Left lung (tissue), 10 donors: ENCODE data around the gene LBX1. TPM values are rescaled to one million over a fixed set of nuclear protein-coding genes. Genes with fewer than 3 reads are reported as not detected.
A peak's percentile ranks its signal among the peaks of the same experiment; 100 is the strongest.

ENCODE experiments used
- ATAC-seq: fragments of 200-7000 bp; cut with Tn5 transposase; one replicate; pipeline ENCODE4 v1.9.1; 2020; ENCODE audit warnings: moderate library complexity
- DNase-seq, 4 donors: peaks; one replicate each; pipeline ENCODE4 v3.0.0-alpha.2; 2013 to 2020
- H3K27ac ChIP-seq, 2 donors: fragments of 200-600 bp; sonication (generic) in 1 of 2; one replicate each; pipeline versions ENCODE4 v1.5.0 to v1.8.0; 2020 to 2021
- H3K27me3 ChIP-seq, 2 donors: fragments of 200-600 bp; sonication (generic) in 1 of 2; one replicate each; pipeline versions ENCODE4 v1.5.0 to v1.8.0; 2020 to 2021
- H3K36me3 ChIP-seq, 2 donors: fragments of 200-600 bp; sonication (generic) in 1 of 2; one replicate each; pipeline versions ENCODE4 v1.5.0 to v1.8.0; 2020 to 2021
- H3K4me1 ChIP-seq, 2 donors: fragments of 200-600 bp; one replicate each; pipeline ENCODE4 v1.8.0; 2021
- H3K4me3 ChIP-seq, 2 donors: fragments of 200-600 bp; sonication (generic) in 1 of 2; one replicate each; pipeline versions ENCODE4 v1.5.0 to v1.8.0; 2020 to 2021; ENCODE audit warnings: mild to moderate bottlenecking in 1 of 2
- H3K9me3 ChIP-seq, 2 donors: fragments of 200-600 bp; sonication (generic) in 1 of 2; one replicate each; pipeline versions ENCODE4 v1.5.0 to v1.8.0; 2020 to 2021
- intact Hi-C, 2 donors: fragments of 100-400 bp; cut with DNase I; formaldehyde crosslinking; loops; one replicate each; pipeline versions ENCODE4 v1.11.2 to v1.14.2; 2022
- polyA plus RNA-seq, 6 donors: library from polyadenylated mRNA; unstranded; fragments of 120-200 nt; gene quantifications; one replicate each; pipeline ENCODE4 v1.2.1, GENCODE V29; 2013; ENCODE audit not compliant: insufficient read length in 6 of 6
- total RNA-seq, 2 donors: library from RNA; stranded (reverse); fragmentation: NEBNext Ultra II Directional; extraction: Animal tissue kit (Norgen Biotek cat#: 25700); gene quantifications; one replicate each; pipeline ENCODE4 v1.2.1, GENCODE V29; 2021
- TF ChIP-seq, protein P1 (sequence below), 2 donors: fragments of 200-600 bp; sonication (generic) in 1 of 2; IDR thresholded peaks; one replicate each; pipeline versions ENCODE4 v1.5.0 to v1.8.0; 2021; ENCODE audit warnings: antibody characterized with exemption in 2 of 2
- donor health status: DM: no; HTN: yes; CAD: no.
- donor health status: DM: no; HTN: no; CAD: no.

The LBX1 gene
- total and polyA plus RNA-seq, 8 donors, result 0.18 to 0.75 (median 0.40) TPM

DNA sequence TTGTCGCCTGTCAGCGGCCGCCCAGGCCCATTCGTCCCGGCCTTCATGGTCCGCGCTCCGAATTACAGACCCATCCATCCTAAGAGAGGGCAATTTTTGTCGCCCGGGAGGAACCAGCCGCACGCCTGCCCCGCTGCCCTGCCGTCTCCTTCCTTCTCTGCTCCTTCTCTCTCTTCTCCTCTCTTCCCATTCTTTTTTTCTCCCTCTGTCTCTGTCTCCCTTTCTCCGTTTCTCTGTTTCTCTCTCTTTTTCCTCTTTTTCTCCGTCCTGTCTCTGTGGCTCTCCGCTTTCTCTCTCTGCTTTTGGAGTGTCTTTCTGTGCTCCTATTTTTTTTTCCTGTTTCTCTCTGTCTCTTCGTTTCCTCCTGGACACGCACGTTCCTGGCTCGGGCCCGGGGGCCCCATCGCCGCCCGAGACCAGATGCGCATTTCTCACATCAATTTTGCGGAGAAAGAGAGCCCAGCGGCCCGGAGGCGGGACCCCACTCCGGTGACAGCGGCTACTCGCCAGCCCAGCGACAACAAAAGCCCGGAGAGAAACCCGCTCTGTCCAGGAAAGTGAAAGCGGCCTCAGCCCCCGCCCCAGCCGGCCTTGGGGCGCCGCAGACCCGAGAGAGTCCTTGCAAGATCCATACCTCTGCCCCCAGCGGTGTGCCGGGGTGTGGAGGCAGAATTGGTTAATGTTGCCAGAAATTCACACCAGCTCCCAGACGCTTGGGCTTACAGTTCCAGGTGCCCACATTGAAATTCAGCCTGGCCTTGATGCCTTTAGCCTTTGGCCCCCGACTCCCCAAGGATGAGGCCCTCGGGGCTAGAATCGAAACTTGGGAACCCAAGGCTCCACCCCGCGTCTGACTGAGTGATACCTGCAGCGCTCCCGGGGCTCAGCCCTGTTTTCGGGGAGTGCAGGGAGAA, 4.1 kb downstream of the LBX1 start:
- H3K9me3 ChIP-seq, result no peaks in the 10 kb centered on the region
- H3K27me3 ChIP-seq, result peaks cover 99 to 100% of the 10 kb centered on the region in 2 donors
- TF ChIP-seq, protein P1, sequence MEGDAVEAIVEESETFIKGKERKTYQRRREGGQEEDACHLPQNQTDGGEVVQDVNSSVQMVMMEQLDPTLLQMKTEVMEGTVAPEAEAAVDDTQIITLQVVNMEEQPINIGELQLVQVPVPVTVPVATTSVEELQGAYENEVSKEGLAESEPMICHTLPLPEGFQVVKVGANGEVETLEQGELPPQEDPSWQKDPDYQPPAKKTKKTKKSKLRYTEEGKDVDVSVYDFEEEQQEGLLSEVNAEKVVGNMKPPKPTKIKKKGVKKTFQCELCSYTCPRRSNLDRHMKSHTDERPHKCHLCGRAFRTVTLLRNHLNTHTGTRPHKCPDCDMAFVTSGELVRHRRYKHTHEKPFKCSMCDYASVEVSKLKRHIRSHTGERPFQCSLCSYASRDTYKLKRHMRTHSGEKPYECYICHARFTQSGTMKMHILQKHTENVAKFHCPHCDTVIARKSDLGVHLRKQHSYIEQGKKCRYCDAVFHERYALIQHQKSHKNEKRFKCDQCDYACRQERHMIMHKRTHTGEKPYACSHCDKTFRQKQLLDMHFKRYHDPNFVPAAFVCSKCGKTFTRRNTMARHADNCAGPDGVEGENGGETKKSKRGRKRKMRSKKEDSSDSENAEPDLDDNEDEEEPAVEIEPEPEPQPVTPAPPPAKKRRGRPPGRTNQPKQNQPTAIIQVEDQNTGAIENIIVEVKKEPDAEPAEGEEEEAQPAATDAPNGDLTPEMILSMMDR (IDR thresholded peaks at IDR 0.05), result no peak
- no peaks in the 10 kb centered on the region for H3K36me3 ChIP-seq
- H3K4me3 ChIP-seq, result no peak overlapping the region
- peaks cover 11 to 72% of the 10 kb centered on the region in 2 donors for H3K4me1 ChIP-seq
- no peak overlapping the region for H3K27ac ChIP-seq
- DNase-seq (no peak), ATAC-seq (no peak)
- intact Hi-C loops, result no loop called here

DNA sequence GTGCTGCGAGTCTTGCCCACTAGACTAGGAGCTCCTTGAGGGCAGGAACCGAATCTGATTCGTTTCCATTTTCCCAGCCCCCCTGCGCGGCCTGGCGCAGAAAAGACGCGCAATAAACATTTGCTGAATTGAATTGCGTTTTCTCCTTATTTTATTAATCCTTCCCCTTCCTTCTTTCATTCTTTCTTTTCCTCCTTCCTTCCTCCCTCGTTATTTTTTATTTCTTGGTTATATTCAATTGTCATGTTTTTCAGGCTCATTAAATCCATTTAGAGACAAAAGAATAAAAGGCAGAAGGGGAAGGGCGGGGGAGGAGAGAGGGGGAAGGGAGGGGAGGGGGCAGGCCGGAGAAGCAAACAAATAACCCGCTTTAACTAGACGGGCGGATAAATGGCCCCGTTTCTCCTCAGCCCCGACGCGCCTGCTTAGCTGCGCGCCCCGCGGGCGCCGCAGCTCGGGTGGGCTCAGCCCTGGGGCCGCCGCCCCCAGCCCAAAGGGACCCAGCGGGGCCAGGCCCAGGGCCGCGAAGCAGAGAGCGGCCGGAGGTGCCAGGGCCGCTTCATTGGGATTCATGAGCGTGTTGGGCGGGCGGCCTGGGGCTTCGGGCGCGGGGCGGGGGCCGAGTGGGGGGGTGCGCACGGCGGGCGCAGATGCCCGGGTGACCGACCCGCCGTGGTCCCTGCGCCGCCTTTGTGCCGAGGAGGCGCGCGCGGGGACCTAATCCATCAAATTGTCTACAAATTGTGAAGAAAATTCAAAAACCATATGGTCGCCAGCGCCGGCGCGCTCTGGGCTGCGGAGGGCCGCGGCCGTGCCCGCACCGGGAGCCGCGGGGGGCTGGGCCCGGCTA, 5.0 kb downstream of the LBX1 start:
- TF ChIP-seq, protein P1 (IDR thresholded peaks at IDR 0.05), result no peak
- ATAC-seq, result no peak
- no peaks in the 10 kb centered on the region for H3K9me3 ChIP-seq
- H3K27me3 ChIP-seq, result peaks cover 99 to 100% of the 10 kb centered on the region in 2 donors
- no peak overlapping the region for H3K4me3 ChIP-seq
- H3K27ac ChIP-seq, result no peak overlapping the region
- DNase-seq, result no peak
- H3K4me1 ChIP-seq, result peaks cover 11 to 63% of the 10 kb centered on the region in 2 donors
- no peaks in the 10 kb centered on the region for H3K36me3 ChIP-seq
- intact Hi-C loops, result no loop called here

DNA sequence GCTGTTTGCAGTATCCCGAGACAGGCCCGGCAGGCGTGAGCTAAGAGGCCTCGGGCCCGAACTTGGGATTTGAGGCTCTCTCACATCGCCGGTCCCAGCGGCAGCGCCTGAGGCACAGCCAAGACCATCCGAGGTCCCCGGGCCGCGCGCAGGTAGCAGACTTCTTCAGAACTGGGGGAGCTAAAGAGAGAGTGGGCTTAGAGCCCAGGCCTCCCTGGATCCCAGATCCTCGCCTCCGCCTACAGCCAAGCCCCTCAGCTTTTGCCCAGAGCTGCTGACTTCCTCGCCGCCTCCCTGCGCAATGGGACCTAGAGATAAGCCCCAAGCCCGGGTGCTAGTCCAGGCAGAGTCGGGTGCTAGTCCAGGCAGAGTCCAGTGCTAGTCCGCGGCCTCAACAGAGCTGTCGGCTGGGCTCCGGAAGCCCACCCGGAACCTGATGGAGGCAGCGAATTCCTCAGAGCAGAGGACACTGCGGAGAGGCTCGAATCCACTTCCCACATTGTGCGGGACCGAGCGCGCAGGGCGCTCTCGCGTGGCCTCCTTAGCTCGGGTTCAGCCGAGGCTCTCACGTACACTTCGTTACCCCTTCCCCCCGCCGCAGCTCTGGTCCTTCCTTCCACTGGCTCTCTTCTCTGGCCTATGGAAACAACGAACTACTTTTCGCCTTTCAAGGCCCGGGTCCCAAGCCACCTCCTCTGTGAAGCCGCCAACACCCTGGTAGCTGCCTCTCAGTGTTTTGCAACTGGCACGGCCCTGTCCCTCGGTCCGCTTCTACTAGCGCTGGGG, 5.8 kb downstream of the LBX1 start:
- TF ChIP-seq, protein P1 (IDR thresholded peaks at IDR 0.05), result no peak
- intact Hi-C loops, result no loop called here
- ATAC-seq, result no peak
- H3K27me3 ChIP-seq, result peaks cover 99 to 100% of the 10 kb centered on the region in 2 donors
- peak overlapping the region in 1 of 2 donors; percentile 30 for H3K4me3 ChIP-seq
- H3K4me1 ChIP-seq, result peaks cover 11 to 55% of the 10 kb centered on the region in 2 donors
- no peak for DNase-seq
- no peaks in the 10 kb centered on the region for H3K36me3 ChIP-seq
- H3K9me3 ChIP-seq, result no peaks in the 10 kb centered on the region
- no peak overlapping the region for H3K27ac ChIP-seq

DNA sequence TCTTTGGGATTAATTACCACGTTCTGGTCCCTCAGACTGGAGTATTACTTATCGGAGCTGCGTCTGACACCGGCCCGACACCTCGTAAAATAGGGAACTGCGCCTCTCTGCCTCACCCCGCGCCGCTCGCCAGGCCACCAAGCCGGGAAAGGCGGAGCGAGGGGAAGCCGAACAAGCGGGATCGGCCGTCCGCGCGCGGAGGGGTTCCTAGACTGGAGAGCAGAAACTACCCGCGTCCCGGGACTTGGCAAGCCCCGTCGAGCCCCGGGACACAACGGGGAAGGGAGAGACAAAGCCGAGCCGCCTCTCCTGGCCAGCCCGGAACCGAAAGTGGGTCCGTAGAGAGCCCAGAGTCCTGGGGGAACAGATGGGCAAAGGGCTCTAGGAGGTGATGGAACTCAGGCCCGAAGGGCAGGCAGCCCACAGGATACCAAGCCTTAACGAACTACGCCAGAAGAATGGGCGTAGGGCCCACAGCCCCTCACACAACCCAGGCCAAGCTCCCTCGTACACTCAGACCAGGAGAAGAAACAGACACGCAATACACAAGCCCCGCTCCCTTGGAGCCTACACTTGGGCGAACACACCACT, 6.5 kb downstream of the LBX1 start:
- TF ChIP-seq, protein P1 (IDR thresholded peaks at IDR 0.05), result no peak

More for the DNA sequence above, 6.5 kb downstream of the LBX1 start:
- H3K36me3 ChIP-seq, result no peaks in the 10 kb centered on the region
- H3K9me3 ChIP-seq, result no peaks in the 10 kb centered on the region
- peak overlapping the region; percentile 13 to 30 for H3K4me3 ChIP-seq
- peak; percentile 27 for ATAC-seq
- peaks cover 99 to 100% of the 10 kb centered on the region in 2 donors for H3K27me3 ChIP-seq
- peaks cover 11 to 51% of the 10 kb centered on the region in 2 donors for H3K4me1 ChIP-seq
- H3K27ac ChIP-seq, result no peak overlapping the region
- intact Hi-C loops, result no loop called here
- peak in 1 of 4 donors; percentile 85 for DNase-seq
